ENCODE results near the gene STIP1. TPM values are rescaled to one million over a fixed set of nuclear protein-coding genes. Genes with fewer than 3 reads are reported as not detected.

Gene STIP1
- total RNA-seq, 1 experiment from 2014 or later, result 338 TPM

DNA sequence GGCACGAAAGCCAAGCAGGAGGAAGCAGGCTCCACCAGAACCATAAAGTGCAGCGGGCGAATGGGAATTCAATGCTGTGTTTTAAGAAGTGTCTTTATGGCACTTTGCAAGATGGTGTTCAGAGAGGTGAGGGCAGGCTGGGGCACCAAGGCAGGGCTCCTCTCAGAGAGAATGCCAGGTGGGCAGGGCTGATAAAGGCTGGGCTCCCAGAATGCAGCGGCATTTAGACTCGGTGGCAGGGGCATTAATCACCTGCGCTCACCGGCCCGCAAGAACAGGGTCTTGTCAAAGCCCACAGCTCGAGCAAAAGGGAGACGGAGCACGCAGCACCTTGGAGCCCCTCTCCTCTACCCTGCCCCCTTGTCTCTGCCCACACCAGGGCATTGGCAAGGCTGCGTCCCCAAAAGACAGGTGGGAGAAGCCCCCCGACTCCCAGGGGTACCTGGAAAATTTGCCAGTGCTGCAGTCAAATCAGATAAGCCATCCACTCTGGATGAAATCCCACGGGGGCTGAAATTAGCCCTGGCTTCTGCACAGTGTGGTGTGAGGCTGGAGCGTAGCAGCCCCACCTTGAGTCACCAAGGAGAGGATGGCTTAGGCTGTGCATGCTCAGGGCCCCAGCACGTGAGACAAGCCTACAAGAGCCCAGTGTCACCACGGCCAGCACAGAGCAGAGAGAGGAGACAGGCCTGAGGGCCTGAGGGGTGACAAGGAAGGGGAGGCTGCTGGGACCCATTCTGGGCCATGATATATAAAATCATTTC lies 28.2 kb upstream of the STIP1 start:
- Histone ChIP-seq H2BK120ac (ENCODE audit: low read depth, low read length, poor library complexity, severe bottlenecking) (no peak overlapping the region), H4K20me1 (ENCODE audit: control insufficient read depth, insufficient read depth, insufficient read length) (no peaks in the 10 kb centered on the region), H2BK12ac (ENCODE audit: insufficient read length, low read depth, low read length) (no peak overlapping the region), H3K9me3 (ENCODE audit: control insufficient read depth, low read depth, low read length) (no peaks in the 10 kb centered on the region), H3K27me3 (ENCODE audit: insufficient read depth, low read length) (peaks cover 1% of the 10 kb centered on the region; the same call in 1 of the 2 replicates), H3K14ac (ENCODE audit: insufficient read depth, low read length) (no peak overlapping the region), H3K4me2 (ENCODE audit: insufficient read depth, insufficient read length, low read length) (no peak overlapping the region), H3K27ac (ENCODE audit: insufficient read length, low read depth, low read length) (no peak overlapping the region), H4K5ac (ENCODE audit: insufficient read length, low read depth, low read length) (no peak overlapping the region), H2BK5ac (ENCODE audit: insufficient read length, low read length) (no peak overlapping the region), H2BK15ac (ENCODE audit: low read depth, low read length) (no peak overlapping the region), H3K56ac (ENCODE audit: insufficient read length, low read depth, low read length) (no peak overlapping the region), H3K4ac (ENCODE audit: low read depth, low read length) (no peak overlapping the region), H3T11ph (ENCODE audit: low read length) (no peak overlapping the region), H2AFZ (ENCODE audit: low read length) (no peak overlapping the region), H3K23ac (ENCODE audit: insufficient read length, low read depth, low read length) (no peak overlapping the region), H3K79me1 (ENCODE audit: insufficient read depth, low read depth, low read length, poor library complexity, severe bottlenecking) (no peaks in the 10 kb centered on the region), H3K23me2 (ENCODE audit: insufficient read length, low read depth, low read length, poor library complexity, severe bottlenecking) (no peaks in the 10 kb centered on the region), H3K4me1 (ENCODE audit: insufficient read depth, low read length) (peaks cover 2% of the 10 kb centered on the region), H4K91ac (ENCODE audit: insufficient read length, low read depth, low read length) (no peak overlapping the region), H3K18ac (ENCODE audit: insufficient read length, low read depth, low read length) (no peak overlapping the region), H2AK5ac (ENCODE audit: insufficient read length, low read length) (no peak overlapping the region), H3K79me2 (ENCODE audit: insufficient read depth, low read length) (no peaks in the 10 kb centered on the region), H4K8ac (replicated peaks; ENCODE audit: insufficient read length, low read depth, low read length) (no peak overlapping the region), H3K9ac (ENCODE audit: extremely low read depth, insufficient read length, low read length) (no peak overlapping the region), H2BK20ac (ENCODE audit: low read depth, low read length, poor library complexity, severe bottlenecking) (no peak overlapping the region)
- Mint-ChIP-seq H3K27me3 (ENCODE audit: low read depth) (peaks cover 1% of the 10 kb centered on the region; the same call in 1 of the 2 replicates), H3K4me1 (peaks cover 15 to 16% of the 10 kb centered on the region in 2 experiments), H3K4me3 (no peak overlapping the region), H3K36me3 (ENCODE audit: insufficient read depth in 1 of 3, low read depth in 3 of 3) (peaks cover 0 to 7% (median 5%) of the 10 kb centered on the region in 3 experiments; a peak in 3 of 7 replicates), H3K9me3 (no peaks in the 10 kb centered on the region), H3K27ac (0 out of 7 replicates have a peak overlapping the region, but pooled peaks of 1 of the 3 experiments have one; percentile 34)
- whole genome bisulfite sequencing (ENCODE audit: extremely low coverage, insufficient read length, low lambda C conversion rate), result no CpG with 5 or more reads among the region's 17 CpGs
- no peak for DNase-seq
- TF ChIP-seq, protein P1, sequence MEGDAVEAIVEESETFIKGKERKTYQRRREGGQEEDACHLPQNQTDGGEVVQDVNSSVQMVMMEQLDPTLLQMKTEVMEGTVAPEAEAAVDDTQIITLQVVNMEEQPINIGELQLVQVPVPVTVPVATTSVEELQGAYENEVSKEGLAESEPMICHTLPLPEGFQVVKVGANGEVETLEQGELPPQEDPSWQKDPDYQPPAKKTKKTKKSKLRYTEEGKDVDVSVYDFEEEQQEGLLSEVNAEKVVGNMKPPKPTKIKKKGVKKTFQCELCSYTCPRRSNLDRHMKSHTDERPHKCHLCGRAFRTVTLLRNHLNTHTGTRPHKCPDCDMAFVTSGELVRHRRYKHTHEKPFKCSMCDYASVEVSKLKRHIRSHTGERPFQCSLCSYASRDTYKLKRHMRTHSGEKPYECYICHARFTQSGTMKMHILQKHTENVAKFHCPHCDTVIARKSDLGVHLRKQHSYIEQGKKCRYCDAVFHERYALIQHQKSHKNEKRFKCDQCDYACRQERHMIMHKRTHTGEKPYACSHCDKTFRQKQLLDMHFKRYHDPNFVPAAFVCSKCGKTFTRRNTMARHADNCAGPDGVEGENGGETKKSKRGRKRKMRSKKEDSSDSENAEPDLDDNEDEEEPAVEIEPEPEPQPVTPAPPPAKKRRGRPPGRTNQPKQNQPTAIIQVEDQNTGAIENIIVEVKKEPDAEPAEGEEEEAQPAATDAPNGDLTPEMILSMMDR (conservative IDR thresholded peaks at IDR 0.05), result no peak

Measured in H9 (cell line).